Forelimb muscle (tissue), 1 donor: ENCODE measurements around the gene SEMA3C. TPM values are rescaled to one million over a fixed set of nuclear protein-coding genes. Genes with fewer than 3 reads are reported as not detected.

Experiments used
- DNase-seq: peaks from one replicate; pipeline ENCODE4 v3.0.0-alpha.2; 2013; ENCODE audit warnings: low read depth
- polyA plus RNA-seq: library from polyadenylated mRNA; unstranded; fragments of 120-200 nt; gene quantifications from one replicate; pipeline ENCODE4 v1.2.1, GENCODE V29; 2013; ENCODE audit not compliant: insufficient read length

The SEMA3C gene
- polyA plus RNA-seq, 1 donor: 139 TPM

GRCh38 chr7:80781561-80781979, 137.3 kb downstream of the SEMA3C start:
- DNase-seq: no peak

- no peak for DNase-seq
Measured at GRCh38 chr7:80781146-80781545, 137.7 kb downstream of the SEMA3C start.

- DNase-seq: no peak
Measured at GRCh38 chr7:80779456-80779855, 139.4 kb downstream of the SEMA3C start.

- DNase-seq: no peak
Measured at GRCh38 chr7:80775897-80776296, 143.0 kb downstream of the SEMA3C start.

- DNase-seq: no peak
Measured at GRCh38 chr7:80775482-80775881, 143.4 kb downstream of the SEMA3C start.

- no peak for DNase-seq
Measured at GRCh38 chr7:80774843-80775242, 144.0 kb downstream of the SEMA3C start.

- no peak for DNase-seq
Measured at GRCh38 chr7:80773787-80774508, 144.9 kb downstream of the SEMA3C start.

- DNase-seq: no peak
Measured at GRCh38 chr7:80772347-80772993, 146.4 kb downstream of the SEMA3C start.

GRCh38 chr7:80771523-80771922, 147.3 kb downstream of the SEMA3C start:
- no peak for DNase-seq

GRCh38 chr7:80770675-80771081, 148.2 kb downstream of the SEMA3C start:
- DNase-seq: no peak

GRCh38 chr7:80770061-80770460, 148.8 kb downstream of the SEMA3C start:
- no peak for DNase-seq

- DNase-seq: no peak
Measured at GRCh38 chr7:80768756-80769155, 150.1 kb downstream of the SEMA3C start.

GRCh38 chr7:80767654-80768053, 151.2 kb downstream of the SEMA3C start:
- no peak for DNase-seq

- DNase-seq: no peak
Measured at GRCh38 chr7:80766724-80767123, 152.1 kb downstream of the SEMA3C start.

- no peak for DNase-seq
Measured at GRCh38 chr7:80764132-80764531, 154.7 kb downstream of the SEMA3C start.

GRCh38 chr7:80763704-80764103, 155.1 kb downstream of the SEMA3C start:
- DNase-seq: no peak

- no peak for DNase-seq
Measured at GRCh38 chr7:80763289-80763688, 155.6 kb downstream of the SEMA3C start.

- no peak for DNase-seq
Measured at GRCh38 chr7:80760292-80760691, 158.6 kb downstream of the SEMA3C start.

GRCh38 chr7:80752954-80753690, 165.7 kb downstream of the SEMA3C start:
- no peak for DNase-seq

GRCh38 chr7:80749270-80749669, 169.6 kb downstream of the SEMA3C start:
- no peak for DNase-seq

GRCh38 chr7:80748363-80749042, 170.3 kb downstream of the SEMA3C start:
- no peak for DNase-seq
